ENCODE measurements around the gene DCAF11. TPM values are rescaled to one million over a fixed set of nuclear protein-coding genes. Genes with fewer than 3 reads are reported as not detected.

Gene DCAF11
- total and polyA plus RNA-seq, 2 of the 8 experiments (the other 6 are each of a cell fraction or from before 2014, with no cell fraction given) = 60.4 to 63.6 TPM

GRCh38 chr14:24106672-24107271 lies 7.8 kb upstream of the DCAF11 start:
- Histone ChIP-seq H2BK5ac (ENCODE audit: low read depth, low read length) (no peak overlapping the region), H2BK20ac (ENCODE audit: low read length) (no peak overlapping the region), H3K27me3 (replicated peaks in 1 of 4; ENCODE audit: control insufficient read depth in 3 of 4, extremely low read depth in 1 of 4, insufficient read depth in 3 of 4, low read length in 3 of 4) (no peaks in the 10 kb centered on the region), H3K27ac (ENCODE audit: low read depth, low read length) (no peak overlapping the region), H2AFZ (ENCODE audit: low read length) (no peak overlapping the region), H3K14ac (ENCODE audit: insufficient read length) (no peak overlapping the region), H3K79me1 (ENCODE audit: low read depth, low read length) (no peaks in the 10 kb centered on the region), H3K9me3 (ENCODE audit: insufficient read depth in 2 of 2, low read depth in 1 of 2, low read length in 1 of 2) (peaks cover 7% of the 10 kb centered on the region in 2 experiments; a peak in 3 of 4 replicates), H3K23me2 (ENCODE audit: low read depth, low read length) (no peaks in the 10 kb centered on the region), H4K91ac (replicated peaks; ENCODE audit: insufficient read length, low read length) (no peak overlapping the region), H3K36me3 (ENCODE audit: control insufficient read depth in 2 of 4, insufficient read depth in 4 of 4, low read length in 3 of 4) (peaks cover 0 to 29% (median 19%) of the 10 kb centered on the region in 4 experiments; a peak in 7 of 8 replicates), H3K18ac (ENCODE audit: extremely low read depth, low read length) (no peak overlapping the region), H3K56ac (replicated peaks; ENCODE audit: insufficient read length, low read depth, low read length) (no peak overlapping the region), H4K20me1 (replicated peaks in 1 of 2; ENCODE audit: control insufficient read depth in 1 of 2, insufficient read depth in 2 of 2, low read length in 2 of 2) (no peaks in the 10 kb centered on the region), H4K8ac (ENCODE audit: extremely low read depth, insufficient read depth, low read length) (no peak overlapping the region), H3K4ac (replicated peaks; ENCODE audit: insufficient read length, low read depth, low read length) (no peak overlapping the region), H2AK5ac (ENCODE audit: low read depth, low read length) (no peak overlapping the region), H2BK12ac (ENCODE audit: low read depth, low read length) (no peak overlapping the region), H4K5ac (ENCODE audit: insufficient read length, low read depth, low read length) (no peak overlapping the region), H2BK120ac (replicated peaks; ENCODE audit: low read depth, low read length) (no peak overlapping the region), H3K79me2 (ENCODE audit: control insufficient read depth in 1 of 2, insufficient read depth in 2 of 2, low read length in 2 of 2) (no peaks in the 10 kb centered on the region), H3K4me2 (ENCODE audit: insufficient read depth in 1 of 2, low read depth in 2 of 2, low read length in 2 of 2) (no peak overlapping the region), H2BK15ac (ENCODE audit: low read length) (no peak overlapping the region), H3K4me1 (replicated peaks in 1 of 4; ENCODE audit: control insufficient read depth in 3 of 4, insufficient read depth in 4 of 4, low read length in 3 of 4) (no peaks in the 10 kb centered on the region), H3K4me3 (ENCODE audit: extremely low read depth in 1 of 4, insufficient read depth in 2 of 4, low read depth in 3 of 4, low read length in 4 of 4) (no peak overlapping the region), H3K23ac (ENCODE audit: insufficient read length) (no peak overlapping the region), H3K9ac (replicated peaks in 1 of 4; ENCODE audit: extremely low read depth in 1 of 4, low read depth in 3 of 4, low read length in 3 of 4) (no peak overlapping the region)
- ChIA-PET POLR2A (ENCODE audit: partially characterized antibody) (interaction anchor here (0.9 to 23.9 kb wide), 14 partner anchors 10 to 568 kb away, joined by 3 to 626 read pairs (median 8); partner anchors contain the start of genes CPNE6, DCAF11, EMC9 and IRF9), CTCF (ENCODE audit: partially characterized antibody) (interaction anchor here (1.2 to 12.2 kb wide), 6 partner anchors 13 to 54 kb away, joined by 3 to 160 read pairs (median 42); partner anchors contain the start of genes CARMIL3, IRF9 and PCK2)
- WGBS, 2 experiments (ENCODE audit: extremely low coverage in 1 of 2, insufficient coverage in 1 of 2, insufficient read length in 1 of 2, insufficient replicate concordance in 2 of 2, low coverage in 1 of 2, low lambda C conversion rate in 2 of 2, missing lambda C conversion rate in 1 of 2) = 85% methylated on average over 4 of the region's 4 CpGs; no CpG with 5 or more reads in 1 of the 2 experiments
- FAIRE-seq (no peak), DNase-seq (ENCODE audit: low read depth in 1 of 2, low spot score in 2 of 2) (no peak)
- no peak for TF ChIP-seq EZH2 (IDR thresholded peaks at IDR 0.05; ENCODE audit: low read depth, low read length, severe bottlenecking)
- TF ChIP-seq EGR1 (IDR thresholded peaks at IDR 0.05; ENCODE audit: borderline replicate concordance, low read depth, low read length) = no peak
- TF ChIP-seq CBX8 (IDR thresholded peaks at IDR 0.05; ENCODE audit: borderline replicate concordance, low read depth, low read length) = no peak
- no peak for TF ChIP-seq BCL11A (IDR thresholded peaks at IDR 0.05; ENCODE audit: low read depth in 2 of 2, low read length in 2 of 2)
- TF ChIP-seq MAFK (IDR thresholded peaks at IDR 0.05; ENCODE audit: low read depth, low read length) = peak; percentile 51; the same call in 1 of the 2 replicates
- no peak for TF ChIP-seq SAP30 (IDR thresholded peaks at IDR 0.05; ENCODE audit: insufficient read depth, insufficient replicate concordance, low read length)

All from H1 (cell line).